ENCODE data around the gene ASGR1. TPM values are rescaled to one million over a fixed set of nuclear protein-coding genes. Genes with fewer than 3 reads are reported as not detected.

Gene ASGR1
- 10.6 and 16.4 TPM in 2 replicates for total RNA-seq

- no peak for DNase-seq (ENCODE audit: low read depth, low spot score)
Observed at GRCh38 chr17:7179317-7180254, at the start of gene ASGR1. TSS of gene ASGR1 (minus strand) at chr17:7179370. CDS start at chr17:7178563, 807 bp downstream.

- no peak for DNase-seq (ENCODE audit: low read depth, low spot score)
Observed at GRCh38 chr17:7228920-7229319, 49.8 kb upstream of the ASGR1 start.

- no peak for DNase-seq (ENCODE audit: low read depth, low spot score)
Observed at GRCh38 chr17:7226721-7227710, 47.8 kb upstream of the ASGR1 start.

GRCh38 chr17:7225711-7226331 is 46.7 kb upstream of the ASGR1 start:
- DNase-seq (ENCODE audit: low read depth, low spot score) = no peak

- no peak for DNase-seq (ENCODE audit: low read depth, low spot score)
Observed at GRCh38 chr17:7224661-7225111, 45.5 kb upstream of the ASGR1 start.

- no peak for DNase-seq (ENCODE audit: low read depth, low spot score)
Observed at GRCh38 chr17:7224110-7224509, 44.9 kb upstream of the ASGR1 start.

GRCh38 chr17:7223375-7223774 is 44.2 kb upstream of the ASGR1 start:
- no peak for DNase-seq (ENCODE audit: low read depth, low spot score)

GRCh38 chr17:7222972-7223292 is 43.8 kb upstream of the ASGR1 start:
- DNase-seq (ENCODE audit: low read depth, low spot score) = no peak

GRCh38 chr17:7222093-7222971 is 43.2 kb upstream of the ASGR1 start:
- no peak for DNase-seq (ENCODE audit: low read depth, low spot score)

- DNase-seq (ENCODE audit: low read depth, low spot score) = no peak
Observed at GRCh38 chr17:7221278-7222092, 42.3 kb upstream of the ASGR1 start.

GRCh38 chr17:7220593-7221277 is 41.6 kb upstream of the ASGR1 start:
- no peak for DNase-seq (ENCODE audit: low read depth, low spot score)

GRCh38 chr17:7219812-7220592 is 40.8 kb upstream of the ASGR1 start, which contains the start of the genes ACADVL and DLG4:
TSS of gene ACADVL (plus strand) at chr17:7219938. CDS start at chr17:7219985, 47 bp downstream.
TSS of gene DLG4 (minus strand) at chr17:7219836.
- no peak for DNase-seq (ENCODE audit: low read depth, low spot score)

- no peak for DNase-seq (ENCODE audit: low read depth, low spot score)
Observed at GRCh38 chr17:7219229-7219811, 40.1 kb upstream of the ASGR1 start.

- DNase-seq (ENCODE audit: low read depth, low spot score) = no peak
Observed at GRCh38 chr17:7218758-7219157, 39.6 kb upstream of the ASGR1 start.

GRCh38 chr17:7218166-7218565 is 39.0 kb upstream of the ASGR1 start:
- DNase-seq (ENCODE audit: low read depth, low spot score) = no peak

GRCh38 chr17:7217113-7217987 is 38.2 kb upstream of the ASGR1 start:
- DNase-seq (ENCODE audit: low read depth, low spot score) = no peak

Measured in pulmonary artery endothelial cell (primary cell).